HG03097 (cell line): ENCODE results near the gene PDPK1.

Experiments
- ATAC-seq: cut with Tn5 transposase; IDR thresholded peaks from one replicate; pipeline ENCODE4 v1.9.1; 2021; ENCODE audit not compliant: unreplicated experiment, low FRiP score

Gene PDPK1

DNA sequence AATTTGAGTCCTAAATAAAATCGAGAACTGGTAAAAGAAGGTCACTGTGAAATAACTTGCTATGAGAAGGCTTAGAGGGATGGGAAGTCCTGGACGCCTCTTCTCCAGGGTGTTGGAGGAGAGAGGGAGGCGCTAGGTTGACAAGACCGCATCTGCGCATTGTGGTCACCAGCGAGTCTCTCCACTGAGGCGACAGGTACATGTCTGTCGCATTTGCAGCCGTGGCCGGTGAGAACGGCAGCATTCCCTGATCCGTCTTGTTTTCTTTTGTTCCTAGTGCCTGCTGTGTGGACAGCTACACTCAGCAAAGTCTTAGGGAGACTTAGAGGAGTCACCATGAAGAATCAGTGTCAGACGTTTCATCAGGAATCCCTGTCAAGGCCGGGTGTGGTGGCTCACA lies 32.1 kb upstream of the PDPK1 start:
- no peak for ATAC-seq

GRCh38 chr16:2507052-2507659 lies 30.7 kb upstream of the PDPK1 start:
- peak; percentile 59 for ATAC-seq

GRCh38 chr16:2507665-2508064 lies 30.2 kb upstream of the PDPK1 start:
- ATAC-seq = no peak

GRCh38 chr16:2508722-2509400 lies 29.0 kb upstream of the PDPK1 start:
- ATAC-seq = no peak

GRCh38 chr16:2511128-2511800 lies 26.6 kb upstream of the PDPK1 start:
- ATAC-seq = no peak

GRCh38 chr16:2511996-2512734 lies 25.7 kb upstream of the PDPK1 start:
- ATAC-seq = no peak

DNA sequence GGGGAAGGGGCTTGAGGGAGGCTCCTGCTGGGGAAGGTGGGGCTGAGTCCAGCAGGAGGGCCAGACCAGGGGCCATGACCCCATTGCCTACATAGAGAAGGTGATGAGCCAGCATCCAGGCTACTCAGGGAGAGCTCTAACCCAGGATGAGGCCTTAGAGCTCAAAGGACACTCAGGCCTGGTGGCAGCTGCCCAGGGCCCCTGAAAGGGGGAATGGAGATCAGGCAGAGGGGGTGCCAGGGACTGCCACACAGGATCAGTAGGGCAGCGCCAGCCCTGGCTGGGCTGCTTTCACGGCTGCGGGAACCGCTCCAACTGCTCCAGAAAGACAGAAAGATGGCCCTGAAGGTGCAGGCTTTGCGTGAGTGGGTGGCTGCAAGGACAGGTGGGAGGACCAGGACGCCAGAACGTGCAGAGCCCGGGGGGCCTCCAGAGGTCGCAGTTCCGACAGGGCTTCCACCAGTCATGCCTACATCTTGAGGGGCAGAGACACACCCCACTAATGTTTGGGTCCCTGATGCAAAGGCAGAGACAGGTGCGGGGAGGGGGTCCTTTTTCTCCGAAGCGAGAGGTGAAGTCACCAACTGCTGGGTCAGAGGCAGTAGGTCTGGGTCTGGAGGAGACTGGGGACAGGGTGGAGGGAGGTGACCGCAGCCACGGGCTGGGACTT lies 25.0 kb upstream of the PDPK1 start:
- no peak for ATAC-seq

- peak; percentile 71 for ATAC-seq
Measured at GRCh38 chr16:2513405-2514332, 24.2 kb upstream of the PDPK1 start, which contains the start of gene ATP6V0C. Gene ATP6V0C (plus strand): TSS chr16:2513952. CDS start chr16:2514104, 152 bp downstream.

- no peak for ATAC-seq
Measured at GRCh38 chr16:2514333-2515179, 23.3 kb upstream of the PDPK1 start.

- ATAC-seq = no peak
Measured at GRCh38 chr16:2515180-2515851, 22.5 kb upstream of the PDPK1 start.

DNA sequence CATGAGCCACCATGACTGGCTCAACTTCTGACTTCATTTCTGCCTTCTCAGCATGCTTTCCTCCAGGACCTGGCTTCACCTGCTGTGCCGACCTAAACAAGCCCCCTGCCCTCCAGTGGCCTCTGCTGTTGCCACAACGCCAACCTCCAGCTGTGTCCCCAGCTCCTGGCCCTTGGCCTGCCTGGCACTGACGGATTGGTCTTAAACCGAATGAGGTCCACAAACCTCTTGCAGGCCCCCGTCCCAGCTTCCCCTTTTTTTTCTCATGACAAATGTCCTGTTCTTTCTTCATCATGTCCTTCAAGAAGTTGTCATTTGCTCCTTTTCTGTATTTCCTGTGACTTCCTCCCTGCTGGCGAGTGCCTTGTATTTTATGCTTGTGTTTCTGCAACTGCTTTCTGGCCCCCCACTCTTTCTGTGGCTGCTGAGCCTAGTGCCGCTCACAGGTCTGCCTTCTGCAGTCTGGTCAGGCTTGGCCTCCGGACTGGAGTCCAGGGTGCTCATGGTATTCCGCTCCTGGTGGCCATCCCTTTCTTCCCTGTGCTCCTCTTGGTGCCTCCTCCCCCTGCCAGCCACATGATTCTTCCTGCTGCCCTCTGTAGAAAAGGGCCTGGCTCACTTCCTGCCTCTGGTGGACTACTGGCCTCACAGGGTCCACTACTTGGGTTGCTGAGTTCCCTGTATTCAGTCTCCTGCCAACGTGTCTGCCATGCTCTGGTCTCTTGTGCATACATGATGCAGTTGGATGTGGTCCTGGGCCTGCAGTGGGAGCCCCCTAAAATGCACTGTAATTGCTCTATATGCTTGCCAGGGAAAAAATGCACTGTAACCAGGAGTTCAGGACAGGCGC lies 21.2 kb upstream of the PDPK1 start:
- ATAC-seq = no peak

DNA sequence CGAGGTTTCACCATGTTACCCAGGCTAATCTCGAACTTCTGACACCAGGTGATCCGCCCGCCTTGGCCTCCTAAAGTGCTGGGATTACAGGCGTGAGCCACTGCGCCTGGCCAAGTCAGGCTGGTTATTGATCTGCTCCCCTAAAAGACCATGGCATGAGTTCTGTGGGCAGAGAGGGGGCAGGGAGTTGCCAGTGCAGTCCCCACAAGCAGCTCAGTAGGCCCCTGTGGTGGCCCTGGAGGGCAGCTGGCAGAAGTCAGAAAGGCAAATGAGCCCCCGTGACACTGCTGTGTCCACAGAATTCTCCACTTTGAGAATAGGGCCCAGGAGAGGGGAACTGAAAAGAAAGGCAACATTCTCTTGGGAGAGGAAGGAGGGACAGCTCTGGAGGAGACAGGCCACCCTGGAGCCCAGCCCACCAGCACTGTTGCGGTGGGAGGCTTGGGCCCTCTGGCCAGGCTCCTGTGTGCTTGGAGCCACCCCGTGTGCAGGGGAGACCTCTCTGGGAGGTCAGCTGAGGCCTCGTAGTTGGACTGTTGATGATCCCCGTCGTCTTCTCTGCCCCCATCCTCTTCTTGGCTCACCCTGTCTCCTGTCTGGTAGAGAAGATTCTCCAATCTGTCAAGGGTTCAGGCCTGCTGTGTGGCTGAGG lies 19.7 kb upstream of the PDPK1 start:
- no peak for ATAC-seq

DNA sequence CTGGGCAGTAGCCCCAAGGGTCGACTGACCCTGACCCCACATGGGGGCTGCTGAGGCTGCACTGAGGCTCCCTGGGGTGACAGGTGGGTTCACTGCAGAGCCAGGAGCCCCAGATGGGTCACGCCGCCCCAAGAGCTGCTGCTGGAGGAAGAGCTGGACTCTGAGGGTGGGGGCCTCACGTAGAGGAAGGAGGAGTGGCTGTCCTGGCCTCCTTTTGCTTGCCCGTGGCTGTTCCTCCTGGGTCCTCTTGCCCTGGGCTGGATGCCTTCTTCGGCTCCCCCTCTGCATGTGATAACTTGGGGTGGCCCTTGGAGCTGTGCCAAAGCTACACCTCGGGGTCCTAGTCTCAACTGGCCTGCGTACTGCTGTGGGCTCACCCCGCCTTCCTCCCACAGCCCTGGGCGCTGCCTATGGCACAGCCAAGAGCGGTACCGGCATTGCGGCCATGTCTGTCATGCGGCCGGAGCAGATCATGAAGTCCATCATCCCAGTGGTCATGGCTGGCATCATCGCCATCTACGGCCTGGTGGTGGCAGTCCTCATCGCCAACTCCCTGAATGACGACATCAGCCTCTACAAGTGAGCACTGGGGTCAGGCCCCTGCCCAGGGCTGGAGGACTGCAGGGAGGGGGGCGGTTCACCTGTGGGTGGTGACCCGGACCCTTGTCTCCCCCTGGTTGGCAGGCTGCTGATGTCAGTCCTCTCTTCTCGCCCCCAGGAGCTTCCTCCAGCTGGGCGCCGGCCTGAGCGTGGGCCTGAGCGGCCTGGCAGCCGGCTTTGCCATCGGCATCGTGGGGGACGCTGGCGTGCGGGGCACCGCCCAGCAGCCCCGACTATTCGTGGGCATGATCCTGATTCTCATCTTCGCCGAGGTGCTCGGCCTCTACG lies 18.8 kb upstream of the PDPK1 start:
- no peak for ATAC-seq

DNA sequence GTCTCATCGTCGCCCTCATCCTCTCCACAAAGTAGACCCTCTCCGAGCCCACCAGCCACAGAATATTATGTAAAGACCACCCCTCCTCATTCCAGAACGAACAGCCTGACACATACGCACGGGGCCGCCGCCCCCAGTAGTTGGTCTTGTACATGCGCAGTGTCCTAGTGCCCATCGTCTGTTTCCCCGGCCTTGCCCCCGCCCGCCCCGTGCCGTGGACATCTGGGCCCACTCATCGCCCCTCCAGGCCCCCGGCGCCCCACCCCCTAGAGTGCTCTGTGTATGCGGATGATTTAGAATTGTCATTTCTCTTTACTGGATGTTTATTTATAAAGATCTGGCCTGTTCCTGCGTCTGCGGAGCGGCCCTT lies 18.1 kb upstream of the PDPK1 start:
- no peak for ATAC-seq

DNA sequence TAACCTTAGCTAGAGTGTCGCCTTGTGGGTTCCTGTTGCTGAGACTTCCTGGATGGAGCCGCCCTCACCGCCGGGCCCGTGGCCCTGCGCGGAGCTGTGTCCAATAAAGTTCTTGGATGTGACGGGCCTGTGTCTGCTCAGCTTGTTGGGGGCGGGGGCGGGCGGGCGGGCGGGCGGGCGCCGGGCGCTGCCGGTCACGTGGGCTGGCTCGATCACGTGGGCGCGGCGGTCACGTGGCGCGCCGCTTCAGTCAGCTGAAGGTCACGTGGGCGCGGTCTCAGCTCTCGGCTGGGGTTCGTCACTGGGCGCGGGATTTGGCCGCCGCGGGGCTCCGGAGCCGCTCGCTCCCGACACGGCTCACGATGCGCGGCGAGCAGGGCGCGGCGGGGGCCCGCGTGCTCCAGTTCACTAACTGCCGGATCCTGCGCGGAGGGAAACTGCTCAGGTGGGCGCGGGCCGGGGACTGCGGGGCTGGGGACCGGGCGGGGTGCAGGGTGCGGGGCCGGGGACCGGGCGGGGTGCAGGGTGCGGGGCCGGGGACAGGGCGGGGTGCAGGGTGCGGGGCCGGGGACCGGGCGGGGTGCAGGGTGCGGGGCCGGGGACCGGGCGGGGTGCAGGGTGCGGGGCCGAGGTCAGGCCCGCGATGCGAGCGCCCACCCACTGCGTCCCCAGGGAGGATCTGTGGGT lies 17.6 kb upstream of the PDPK1 start, which contains the start of gene AMDHD2:
TSS of gene AMDHD2 (plus strand) at position 275 of the 687 bp plus-strand sequence. CDS start at position 363, 88 bp downstream.
- ATAC-seq = peak; percentile 32
